ENCODE measurements around the gene CYTH3.
"Not testable (repeated sequence)": the region's sequence is repeated elsewhere in the genome, so short reads cannot be mapped to it uniquely, and the experiment has no call there.

CYTH3 gene

DNA sequence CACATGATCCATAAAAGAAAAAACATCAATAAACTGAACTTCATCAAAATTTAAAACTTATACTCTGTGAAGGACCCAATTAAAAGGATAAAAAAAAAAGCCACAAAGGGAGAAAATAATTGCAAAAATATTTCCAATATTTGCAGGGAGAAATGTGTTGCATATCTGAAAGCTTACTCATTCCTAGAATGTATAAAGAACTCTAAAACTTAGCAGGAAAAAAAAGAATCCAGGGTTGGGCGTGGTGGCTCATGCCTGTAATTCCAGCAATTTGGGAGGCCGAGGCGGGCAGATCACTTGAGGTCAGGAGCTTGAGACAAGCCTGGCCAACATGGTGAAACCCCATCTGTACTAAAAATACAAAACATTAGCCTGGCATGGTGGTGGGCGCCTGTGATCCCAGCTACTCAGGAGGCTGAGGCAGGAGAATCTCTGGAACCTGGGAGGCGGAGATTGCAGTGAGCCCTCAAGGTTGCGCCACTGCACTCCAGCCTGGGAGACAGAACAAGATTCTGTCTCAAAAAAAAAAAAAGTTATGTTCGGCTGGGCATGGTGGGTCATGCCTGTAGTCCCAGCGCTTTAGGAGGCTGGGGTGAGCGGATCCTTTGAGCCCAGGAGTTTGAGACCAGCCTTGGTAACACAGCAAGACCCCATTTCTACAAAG is 11.1 kb upstream of the CYTH3 start:
- not testable (repeated sequence) for H2AFZ ChIP-seq (ENCODE audit: low read length, unreplicated experiment); H3K4me3 ChIP-seq (ENCODE audit: low read depth, low read length); H3K36me3 ChIP-seq (ENCODE audit: insufficient read depth, low read length); H3K27me3 ChIP-seq (ENCODE audit: insufficient read depth, low read length); H3K79me2 ChIP-seq (ENCODE audit: control insufficient read depth, insufficient read depth, low read length, unreplicated experiment)
- peak overlapping the region; percentile 92 for H3K27ac ChIP-seq (ENCODE audit: low read depth, low read length)
- peaks cover 20% of the 10 kb centered on the region for H3K4me1 ChIP-seq (ENCODE audit: control insufficient read depth, insufficient read depth, low read length, unreplicated experiment)

DNA sequence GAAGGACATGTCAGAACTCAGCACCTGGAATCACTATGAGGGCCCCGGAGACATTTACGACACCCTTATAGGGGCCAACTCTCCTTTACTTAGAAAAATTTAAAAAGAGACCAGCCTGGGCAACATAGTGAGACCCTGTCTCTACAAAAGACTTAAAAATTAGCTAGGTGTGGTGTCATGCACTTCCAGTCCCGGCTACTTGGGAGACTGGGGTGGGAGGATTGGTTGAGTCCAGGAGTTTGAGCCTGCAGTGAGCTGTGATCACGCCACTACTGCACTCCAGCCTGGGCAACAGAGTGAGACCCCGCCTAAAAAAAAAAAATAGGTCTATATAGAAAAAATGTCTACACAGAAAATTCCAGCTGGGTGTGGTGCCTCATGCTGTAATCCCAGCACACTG is 7.5 kb upstream of the CYTH3 start:
- Histone ChIP-seq H3K4me1 (ENCODE audit: control insufficient read depth, insufficient read depth, low read length, unreplicated experiment) (peaks cover 31% of the 10 kb centered on the region), H3K27ac (ENCODE audit: low read depth, low read length) (no peak overlapping the region), H3K79me2 (ENCODE audit: control insufficient read depth, insufficient read depth, low read length, unreplicated experiment) (no peaks in the 10 kb centered on the region), H2AFZ (ENCODE audit: low read length, unreplicated experiment) (no peak overlapping the region), H3K4me3 (ENCODE audit: low read depth, low read length) (no peak overlapping the region), H3K36me3 (ENCODE audit: insufficient read depth, low read length) (no peaks in the 10 kb centered on the region), H3K27me3 (ENCODE audit: insufficient read depth, low read length) (no peaks in the 10 kb centered on the region)

DNA sequence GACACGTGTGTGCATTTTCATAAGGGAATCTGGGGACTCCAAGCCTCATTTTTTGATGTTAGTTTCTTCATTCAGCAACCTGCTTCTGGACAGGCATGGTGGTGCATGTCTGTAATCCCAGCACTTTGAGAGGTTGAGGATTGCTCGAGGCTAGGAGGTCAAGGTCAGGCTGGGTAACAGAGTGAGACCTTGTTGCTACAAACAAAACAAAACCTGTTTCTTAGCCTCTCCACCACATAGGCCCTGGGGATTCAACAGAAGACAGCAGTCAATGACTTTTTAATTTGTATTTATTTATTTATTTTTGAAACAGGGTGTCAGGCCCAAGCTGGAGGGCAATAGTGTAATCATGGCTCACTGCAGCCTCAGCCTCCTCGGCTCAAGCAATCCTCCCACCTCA is 6.9 kb upstream of the CYTH3 start:
- H3K27ac ChIP-seq (ENCODE audit: low read depth, low read length), result no peak overlapping the region
- no peaks in the 10 kb centered on the region for H3K36me3 ChIP-seq (ENCODE audit: insufficient read depth, low read length)
- H3K27me3 ChIP-seq (ENCODE audit: insufficient read depth, low read length), result no peaks in the 10 kb centered on the region
- H3K79me2 ChIP-seq (ENCODE audit: control insufficient read depth, insufficient read depth, low read length, unreplicated experiment), result no peaks in the 10 kb centered on the region
- H3K4me3 ChIP-seq (ENCODE audit: low read depth, low read length), result no peak overlapping the region
- H2AFZ ChIP-seq (ENCODE audit: low read length, unreplicated experiment), result no peak overlapping the region
- peaks cover 28% of the 10 kb centered on the region for H3K4me1 ChIP-seq (ENCODE audit: control insufficient read depth, insufficient read depth, low read length, unreplicated experiment)

DNA sequence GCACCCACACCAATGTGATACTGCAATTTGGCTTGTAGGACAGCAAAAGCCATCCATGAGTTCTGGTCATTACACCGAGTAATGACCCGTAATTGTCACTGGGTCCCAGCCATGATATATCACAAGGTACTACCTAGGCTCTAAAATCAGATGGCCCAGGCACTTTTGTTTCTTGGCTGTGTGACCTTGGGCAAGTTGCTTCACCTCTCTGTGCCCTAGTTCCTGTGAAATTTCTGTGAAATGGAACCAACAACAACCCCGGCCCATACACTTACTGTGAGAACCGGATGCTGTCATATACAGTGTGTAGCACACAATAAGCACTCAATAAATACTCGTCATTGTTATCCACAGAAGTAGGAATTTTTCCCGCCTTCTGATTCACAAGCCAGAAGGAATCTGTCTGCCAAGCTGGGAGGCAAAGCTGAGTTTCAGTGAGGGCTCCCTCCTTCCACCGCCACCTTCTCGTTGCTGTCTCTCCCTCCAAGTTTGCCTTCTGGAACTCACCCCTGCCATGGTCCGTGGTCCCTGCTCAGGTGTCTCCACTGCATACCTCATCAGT is 6.4 kb upstream of the CYTH3 start:
- Histone ChIP-seq H3K4me1 (ENCODE audit: control insufficient read depth, insufficient read depth, low read length, unreplicated experiment) (peaks cover 23% of the 10 kb centered on the region), H3K27ac (ENCODE audit: low read depth, low read length) (no peak overlapping the region), H2AFZ (ENCODE audit: low read length, unreplicated experiment) (no peak overlapping the region), H3K4me3 (ENCODE audit: low read depth, low read length) (no peak overlapping the region), H3K27me3 (ENCODE audit: insufficient read depth, low read length) (no peaks in the 10 kb centered on the region), H3K79me2 (ENCODE audit: control insufficient read depth, insufficient read depth, low read length, unreplicated experiment) (no peaks in the 10 kb centered on the region), H3K36me3 (ENCODE audit: insufficient read depth, low read length) (no peaks in the 10 kb centered on the region)

DNA sequence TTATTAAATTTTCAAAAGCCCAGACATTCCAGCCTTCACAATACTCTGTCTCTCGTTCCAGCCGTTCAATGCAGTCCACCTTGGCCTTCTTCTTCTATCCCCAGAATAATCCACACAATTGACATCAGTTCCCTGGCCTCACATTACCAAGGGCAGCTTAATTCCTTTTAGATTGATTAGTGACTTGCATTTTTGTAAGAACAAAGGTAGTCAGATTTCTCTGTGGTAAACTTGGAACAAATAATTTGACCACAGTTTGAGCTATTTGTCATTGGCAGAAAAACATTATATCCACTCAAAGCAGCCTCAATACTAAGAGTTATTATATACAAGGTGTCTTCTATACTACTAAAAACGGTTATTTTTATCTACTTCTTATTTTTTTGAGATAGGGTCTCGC is 5.1 kb upstream of the CYTH3 start:
- peak overlapping the region; percentile 84 for H2AFZ ChIP-seq (ENCODE audit: low read length, unreplicated experiment)
- no peaks in the 10 kb centered on the region for H3K27me3 ChIP-seq (ENCODE audit: insufficient read depth, low read length)
- no peak overlapping the region for H3K27ac ChIP-seq (ENCODE audit: low read depth, low read length)
- H3K36me3 ChIP-seq (ENCODE audit: insufficient read depth, low read length), result no peaks in the 10 kb centered on the region
- H3K4me3 ChIP-seq (ENCODE audit: low read depth, low read length), result no peak overlapping the region
- H3K79me2 ChIP-seq (ENCODE audit: control insufficient read depth, insufficient read depth, low read length, unreplicated experiment), result no peaks in the 10 kb centered on the region
- peaks cover 18% of the 10 kb centered on the region for H3K4me1 ChIP-seq (ENCODE audit: control insufficient read depth, insufficient read depth, low read length, unreplicated experiment)

DNA sequence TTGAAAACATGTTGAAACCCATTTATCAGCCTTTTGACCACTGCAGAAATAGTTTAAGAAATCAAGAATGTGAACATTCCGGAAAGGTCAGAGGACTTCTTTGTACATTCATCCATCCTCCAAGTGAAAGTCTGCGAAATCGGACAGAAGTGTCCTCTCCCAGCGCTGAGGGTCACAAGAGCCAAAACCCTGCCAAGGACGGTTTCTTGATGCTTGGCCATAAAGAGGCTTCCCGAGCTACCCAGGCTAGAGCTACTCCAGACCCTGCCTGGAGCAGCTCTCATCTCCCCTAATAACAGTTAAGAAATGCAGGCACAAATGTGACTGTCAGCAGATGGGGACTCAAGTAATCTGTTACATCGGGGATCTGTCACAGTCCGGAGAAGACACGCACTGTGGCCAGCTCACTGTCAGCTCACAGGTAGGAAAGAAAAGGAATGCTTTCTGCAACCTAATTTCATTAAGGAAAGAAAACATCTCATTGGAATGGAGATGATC is 4.5 kb upstream of the CYTH3 start:
- H2AFZ ChIP-seq (ENCODE audit: low read length, unreplicated experiment), result peak overlapping the region; percentile 84
- H3K27ac ChIP-seq (ENCODE audit: low read depth, low read length), result no peak overlapping the region
- peaks cover 2% of the 10 kb centered on the region for H3K79me2 ChIP-seq (ENCODE audit: control insufficient read depth, insufficient read depth, low read length, unreplicated experiment)
- H3K4me1 ChIP-seq (ENCODE audit: control insufficient read depth, insufficient read depth, low read length, unreplicated experiment), result peaks cover 17% of the 10 kb centered on the region
- no peaks in the 10 kb centered on the region for H3K27me3 ChIP-seq (ENCODE audit: insufficient read depth, low read length)
- H3K4me3 ChIP-seq (ENCODE audit: low read depth, low read length), result peak overlapping the region; percentile 20; the same call in 1 of the 2 replicates
- no peaks in the 10 kb centered on the region for H3K36me3 ChIP-seq (ENCODE audit: insufficient read depth, low read length)

DNA sequence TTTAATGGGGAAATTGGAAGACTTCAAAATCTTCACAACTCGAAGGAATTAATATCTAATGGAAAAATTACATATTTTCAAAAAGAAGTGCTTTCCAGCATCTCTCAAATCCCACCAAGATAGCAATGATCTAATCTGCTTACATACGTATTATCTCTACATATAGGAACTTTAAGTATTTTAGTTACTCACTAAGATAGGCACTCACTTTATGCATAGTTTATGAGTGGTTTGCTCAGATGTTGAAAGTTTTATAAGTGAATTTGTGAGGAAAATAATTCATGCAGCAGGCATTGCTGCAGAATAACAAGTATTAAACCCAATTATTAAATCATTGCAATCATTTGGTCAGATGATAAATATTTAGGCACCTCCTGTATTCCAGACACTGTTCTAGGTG is 2.3 kb upstream of the CYTH3 start:
- peaks cover 25% of the 10 kb centered on the region for H3K4me1 ChIP-seq (ENCODE audit: control insufficient read depth, insufficient read depth, low read length, unreplicated experiment)

DNA sequence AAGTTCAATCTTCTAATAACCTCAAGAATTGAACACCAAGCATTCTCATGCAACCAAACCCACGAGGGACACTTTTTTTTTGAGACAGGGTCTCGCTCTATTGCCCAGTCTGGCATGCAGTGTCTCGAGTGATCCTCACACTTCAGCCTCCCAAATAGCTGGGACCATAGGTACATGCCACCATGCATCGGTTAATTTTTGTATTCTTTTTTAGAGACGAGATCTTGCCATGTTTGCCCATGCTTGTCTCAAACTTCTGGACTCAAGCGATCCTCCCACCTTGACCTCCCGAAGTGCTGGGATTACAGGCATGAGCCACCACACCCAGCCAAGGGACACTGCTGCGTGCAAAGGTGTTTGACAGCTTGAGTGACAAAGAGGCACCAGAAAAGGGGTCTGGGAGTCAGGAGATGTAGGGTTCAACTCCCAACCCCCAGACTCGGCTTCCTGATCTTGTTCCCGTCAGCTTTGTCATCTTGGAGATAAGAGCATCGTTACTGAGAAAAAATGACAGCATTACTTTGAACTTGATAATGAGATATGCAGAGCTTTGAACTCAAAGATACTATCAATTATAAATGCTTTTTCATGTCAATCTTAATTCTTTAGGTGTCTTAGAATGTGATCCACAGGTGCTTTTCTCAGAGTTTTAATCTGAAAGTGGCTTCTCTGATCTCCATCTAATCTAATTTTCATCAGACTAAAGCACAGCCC is 1.6 kb upstream of the CYTH3 start:
- peaks cover 31% of the 10 kb centered on the region for H3K79me2 ChIP-seq (ENCODE audit: control insufficient read depth, insufficient read depth, low read length, unreplicated experiment)
- no peaks in the 10 kb centered on the region for H3K36me3 ChIP-seq (ENCODE audit: insufficient read depth, low read length)
- no peak overlapping the region for H2AFZ ChIP-seq (ENCODE audit: low read length, unreplicated experiment)
- H3K4me1 ChIP-seq (ENCODE audit: control insufficient read depth, insufficient read depth, low read length, unreplicated experiment), result peaks cover 32% of the 10 kb centered on the region
- no peak overlapping the region for H3K27ac ChIP-seq (ENCODE audit: low read depth, low read length)
- H3K27me3 ChIP-seq (ENCODE audit: insufficient read depth, low read length), result no peaks in the 10 kb centered on the region
- H3K4me3 ChIP-seq (ENCODE audit: low read depth, low read length), result no peak overlapping the region

More for the DNA sequence above, 2.3 kb upstream of the CYTH3 start:
- Histone ChIP-seq H3K79me2 (ENCODE audit: control insufficient read depth, insufficient read depth, low read length, unreplicated experiment) (peaks cover 24% of the 10 kb centered on the region), H3K27ac (ENCODE audit: low read depth, low read length) (no peak overlapping the region), H2AFZ (ENCODE audit: low read length, unreplicated experiment) (no peak overlapping the region), H3K27me3 (ENCODE audit: insufficient read depth, low read length) (no peaks in the 10 kb centered on the region), H3K36me3 (ENCODE audit: insufficient read depth, low read length) (no peaks in the 10 kb centered on the region), H3K4me3 (ENCODE audit: low read depth, low read length) (no peak overlapping the region)

DNA sequence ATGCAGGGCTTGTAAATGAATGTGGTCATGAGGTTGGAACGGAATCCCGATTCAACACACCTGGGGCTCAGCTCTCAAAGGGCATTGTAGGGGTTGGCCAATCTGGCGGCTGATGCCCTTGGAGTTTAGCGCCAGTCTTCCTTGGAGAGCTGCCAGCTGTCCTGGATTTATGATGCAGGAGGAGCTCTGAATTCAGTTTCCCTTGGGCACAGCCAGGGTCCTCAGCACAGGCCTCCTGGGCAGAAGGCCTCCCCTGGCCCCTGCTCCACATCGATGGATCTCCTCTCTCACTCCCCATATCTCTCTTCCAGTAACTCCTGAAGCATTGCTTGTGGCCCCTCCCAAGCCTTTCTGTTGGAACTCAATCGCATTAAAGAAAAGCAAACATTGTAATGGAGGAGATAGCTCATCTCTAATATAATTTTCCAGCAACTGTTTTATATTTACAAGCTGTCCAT is 985 bp upstream of the CYTH3 start:
- Histone ChIP-seq H3K27me3 (ENCODE audit: insufficient read depth, low read length) (no peaks in the 10 kb centered on the region), H3K36me3 (ENCODE audit: insufficient read depth, low read length) (no peaks in the 10 kb centered on the region), H3K27ac (ENCODE audit: low read depth, low read length) (no peak overlapping the region), H3K79me2 (ENCODE audit: control insufficient read depth, insufficient read depth, low read length, unreplicated experiment) (peaks cover 38% of the 10 kb centered on the region), H3K4me1 (ENCODE audit: control insufficient read depth, insufficient read depth, low read length, unreplicated experiment) (peaks cover 38% of the 10 kb centered on the region), H2AFZ (ENCODE audit: low read length, unreplicated experiment) (no peak overlapping the region), H3K4me3 (ENCODE audit: low read depth, low read length) (no peak overlapping the region)

DNA sequence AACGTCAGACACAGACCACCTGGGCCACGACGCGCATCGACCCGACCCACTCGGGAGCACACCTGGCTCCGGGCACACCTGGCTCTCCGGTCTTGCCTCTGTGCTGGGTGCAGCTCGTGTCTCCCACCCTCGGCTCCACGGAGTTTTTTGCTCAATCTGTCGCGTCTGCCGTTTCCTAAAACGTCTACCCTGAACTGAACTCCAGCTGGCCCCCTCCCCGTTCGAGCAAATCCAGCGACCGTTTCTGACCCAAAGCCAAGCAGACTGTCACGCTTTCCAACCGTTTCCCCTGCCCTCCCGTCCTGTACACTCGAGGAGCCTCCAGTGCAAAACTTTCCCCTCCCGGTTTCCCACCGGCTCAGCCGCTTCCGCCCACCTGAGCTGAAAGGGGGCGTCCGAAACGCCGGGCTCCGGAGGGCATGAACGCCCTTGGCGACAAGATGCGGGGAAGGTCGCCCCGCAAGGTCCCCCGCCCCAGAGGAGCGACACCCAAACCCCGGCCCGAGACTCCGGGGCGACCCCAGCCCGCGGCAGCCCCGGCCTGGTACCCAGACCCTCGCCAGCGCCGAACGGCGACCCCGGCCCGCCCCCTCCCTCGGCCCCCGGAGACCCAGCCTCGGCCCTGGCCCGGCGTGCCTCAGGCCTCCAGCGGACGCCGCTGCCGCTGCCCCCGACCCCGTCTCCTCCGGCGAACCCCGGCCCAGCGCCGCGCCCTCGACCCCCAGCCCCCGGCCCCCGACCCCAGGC is 557 bp downstream of the CYTH3 start:
- Histone ChIP-seq H2AFZ (ENCODE audit: low read length, unreplicated experiment) (peak overlapping the region; percentile 3), H3K27ac (ENCODE audit: low read depth, low read length) (peak overlapping the region; percentile 46; the same call in 1 of the 2 replicates)

More for the DNA sequence above, 557 bp downstream of the CYTH3 start:
- H3K36me3 ChIP-seq (ENCODE audit: insufficient read depth, low read length), result no peaks in the 10 kb centered on the region
- H3K4me3 ChIP-seq (ENCODE audit: low read depth, low read length), result peak overlapping the region; percentile 85
- H3K79me2 ChIP-seq (ENCODE audit: control insufficient read depth, insufficient read depth, low read length, unreplicated experiment), result peaks cover 53% of the 10 kb centered on the region
- peaks cover 32% of the 10 kb centered on the region for H3K4me1 ChIP-seq (ENCODE audit: control insufficient read depth, insufficient read depth, low read length, unreplicated experiment)
- H3K27me3 ChIP-seq (ENCODE audit: insufficient read depth, low read length), result no peaks in the 10 kb centered on the region
